IMR-90 (cell line): Measurements from ENCODE around the gene CDH13. TPM values are rescaled to one million over a fixed set of nuclear protein-coding genes. Genes with fewer than 3 reads are reported as not detected.

Source experiments
- ATAC-seq: fragments of 200-7000 bp; cut with Tn5 transposase; 2 replicates; pipeline ENCODE4 v1.9.1; 2020; ENCODE audit warnings: low read depth, mild to moderate bottlenecking, moderate library complexity
- BruUV-seq: library from RNA; stranded (reverse); fragments of 400-500 nt; replicated peaks from 2 replicates; lab custom pipeline; 2021; lab: Mats Ljungman, UMichigan
- CTCF ChIA-PET: fragments of 300-600 bp; formaldehyde crosslinking; extraction: SDS; loops from one replicate; lab custom pipeline; 2021; ENCODE audit warnings: antibody characterized with exemption; lab: Yijun Ruan, JAX
- POLR2A ChIA-PET: fragments of 300-600 bp; sonication (Branson Sonifier 250); formaldehyde crosslinking; loops from one replicate; lab custom pipeline; 2022; ENCODE audit warnings: antibody characterized with exemption; ENCODE audit not compliant: unreplicated experiment; lab: Charles Lee
- DNase-seq: peaks from one replicate; pipeline ENCODE4 v3.0.0; 2013
- H2AFZ ChIP-seq: replicated peaks from 2 replicates; pipeline ENCODE3; 2013; ENCODE audit warnings: low read length, mild to moderate bottlenecking; ENCODE audit not compliant: poor library complexity
- H2AK5ac ChIP-seq: 2 replicates; pipeline ENCODE4 v1.6.1; 2013; ENCODE audit warnings: low read depth, low read length, inconsistent platforms
- H2AK9ac ChIP-seq: replicated peaks from 2 replicates; pipeline ENCODE3; 2013; ENCODE audit warnings: mild to moderate bottlenecking, low read depth, low read length, moderate library complexity; ENCODE audit not compliant: poor library complexity
- H2BK120ac ChIP-seq: 2 replicates; pipeline ENCODE4 v1.6.1; 2013; ENCODE audit warnings: low read depth, low read length, inconsistent platforms
- H2BK15ac ChIP-seq: 3 replicates; pipeline ENCODE4 v1.6.1; 2013; ENCODE audit warnings: low read depth, low read length, inconsistent platforms
- H2BK20ac ChIP-seq: 2 replicates; pipeline ENCODE4 v1.6.1; 2013; ENCODE audit warnings: low read depth, mild to moderate bottlenecking, inconsistent platforms, low read length, moderate library complexity
- H2BK5ac ChIP-seq: 2 replicates; pipeline ENCODE4 v1.6.1; 2013; ENCODE audit warnings: mild to moderate bottlenecking, low read depth, low read length, inconsistent platforms; ENCODE audit not compliant: poor library complexity, severe bottlenecking
- H3K14ac ChIP-seq: replicated peaks from 2 replicates; pipeline ENCODE4 v1.6.1; 2013; ENCODE audit warnings: low read depth, low read length, inconsistent platforms
- H3K18ac ChIP-seq: 2 replicates; pipeline ENCODE4 v1.6.1; 2013; ENCODE audit warnings: low read depth, low read length, control low read depth
- H3K23ac ChIP-seq: 2 replicates; pipeline ENCODE4 v1.6.1; 2013; ENCODE audit warnings: low read depth, low read length, inconsistent platforms
- H3K27ac ChIP-seq: 2 replicates; pipeline ENCODE4 v1.5.1; 2013; ENCODE audit warnings: mild to moderate bottlenecking, control low read depth, low read length; ENCODE audit not compliant: insufficient read depth
- H3K27me3 ChIP-seq: 2 replicates; pipeline ENCODE4 v1.6.1; 2013; ENCODE audit warnings: low read length; ENCODE audit not compliant: control insufficient read depth, insufficient read depth
- H3K36me3 ChIP-seq: 2 replicates; pipeline ENCODE4 v1.6.1; 2013; ENCODE audit warnings: low read length, mixed read lengths; ENCODE audit not compliant: control insufficient read depth, insufficient read depth
- H3K4ac ChIP-seq: 2 replicates; pipeline ENCODE4 v1.6.1; 2013; ENCODE audit warnings: low read depth, low read length, inconsistent platforms
- H3K4me1 ChIP-seq: 2 replicates; pipeline ENCODE4 v1.6.1; 2013; ENCODE audit warnings: low read length, mixed read lengths; ENCODE audit not compliant: control insufficient read depth, insufficient read depth
- H3K4me2 ChIP-seq: 2 replicates; pipeline ENCODE4 v1.6.1; 2013; ENCODE audit warnings: low read depth, mild to moderate bottlenecking, control low read depth, low read length, moderate library complexity
- H3K4me3 ChIP-seq: 2 replicates; pipeline ENCODE4 v1.5.1; 2013; ENCODE audit warnings: low read depth, mild to moderate bottlenecking, control low read depth, low read length, moderate library complexity; ENCODE audit not compliant: insufficient read depth
- H3K56ac ChIP-seq: 2 replicates; pipeline ENCODE4 v1.6.1; 2013; ENCODE audit warnings: low read length, inconsistent platforms; ENCODE audit not compliant: insufficient read depth; ENCODE audit errors: extremely low read depth
- H3K79me1 ChIP-seq, 2 experiments: 2 replicates each; pipeline ENCODE4 v1.6.1; 2013; ENCODE audit warnings: low read length in 2 of 2, inconsistent platforms in 1 of 2, low read depth in 1 of 2
- H3K9ac ChIP-seq: 2 replicates; pipeline ENCODE4 v1.6.1; 2013; ENCODE audit warnings: low read depth, low read length, control low read depth
- H3K9me1 ChIP-seq: 2 replicates; pipeline ENCODE4 v1.6.1; 2013; ENCODE audit warnings: low read length, inconsistent platforms; ENCODE audit not compliant: insufficient read depth
- H3K9me3 ChIP-seq: 2 replicates; pipeline ENCODE4 v1.6.1; 2013; ENCODE audit warnings: low read length; ENCODE audit not compliant: control insufficient read depth, insufficient read depth
- H4K20me1 ChIP-seq: 2 replicates; pipeline ENCODE4 v1.6.1; 2013; ENCODE audit warnings: low read length, inconsistent platforms; ENCODE audit not compliant: insufficient read depth
- H4K5ac ChIP-seq: 2 replicates; pipeline ENCODE4 v1.6.1; 2013; ENCODE audit warnings: mild to moderate bottlenecking, low read depth, low read length, control low read depth
- H4K8ac ChIP-seq, 2 experiments: 2 replicates each; pipeline ENCODE4 v1.6.1; 2013; ENCODE audit warnings: low read depth in 2 of 2, low read length in 2 of 2, control low read depth in 1 of 2, inconsistent platforms in 1 of 2
- H4K91ac ChIP-seq: 2 replicates; pipeline ENCODE4 v1.6.1; 2013; ENCODE audit warnings: low read depth, low read length, inconsistent platforms; ENCODE audit not compliant: insufficient read depth
- BHLHE40 ChIP-seq: fragments of 150-350 bp; IDR thresholded peaks from 2 replicates; pipeline ENCODE4 v1.6.1; 2016; ENCODE audit warnings: mild to moderate bottlenecking, low read depth, low read length
- CEBPB ChIP-seq: IDR thresholded peaks from 2 replicates; pipeline ENCODE4 v1.6.1; 2012; ENCODE audit warnings: low read depth, low read length, improper control_type of control experiment
- CTCF ChIP-seq: conservative IDR thresholded peaks from 2 replicates; pipeline ENCODE4 v1.5.1; 2012; ENCODE audit warnings: mild to moderate bottlenecking, low read depth, low read length, improper control_type of control experiment
- ELK1 ChIP-seq: fragments of 150-350 bp; IDR thresholded peaks from 2 replicates; pipeline ENCODE4 v1.6.1; 2016; ENCODE audit warnings: low read depth, mild to moderate bottlenecking, low read length, moderate library complexity, borderline replicate concordance
- FOS ChIP-seq: fragments of 150-350 bp; IDR thresholded peaks from 2 replicates; pipeline ENCODE4 v1.6.1; 2016; ENCODE audit warnings: low read depth, low read length
- MAFK ChIP-seq: IDR thresholded peaks from 2 replicates; pipeline ENCODE4 v1.6.1; 2012; ENCODE audit warnings: low read depth, low read length, improper control_type of control experiment
- MAZ ChIP-seq: IDR thresholded peaks from 2 replicates; pipeline ENCODE4 v1.6.1; 2012; ENCODE audit warnings: low read depth, mild to moderate bottlenecking, low read length, improper control_type of control experiment, moderate library complexity, borderline replicate concordance
- MXI1 ChIP-seq: IDR thresholded peaks from 2 replicates; pipeline ENCODE4 v1.6.1; 2012; ENCODE audit warnings: low read depth, mild to moderate bottlenecking, low read length, moderate library complexity, borderline replicate concordance
- NFE2L2 ChIP-seq: fragments of 150-350 bp; IDR thresholded peaks from 2 replicates; pipeline ENCODE4 v1.6.1; 2016; ENCODE audit warnings: low read depth, mild to moderate bottlenecking, low read length
- POLR2A ChIP-seq: IDR thresholded peaks from 2 replicates; pipeline ENCODE4 v1.6.1; 2012; ENCODE audit warnings: mild to moderate bottlenecking, low read depth, low read length
- RAD21 ChIP-seq: IDR thresholded peaks from 2 replicates; pipeline ENCODE4 v1.6.1; 2012; ENCODE audit warnings: low read length, improper control_type of control experiment
- RCOR1 ChIP-seq: IDR thresholded peaks from 2 replicates; pipeline ENCODE4 v1.6.1; 2012; ENCODE audit warnings: mild to moderate bottlenecking, low read length, improper control_type of control experiment; ENCODE audit not compliant: insufficient replicate concordance
- RFX5 ChIP-seq: IDR thresholded peaks from 2 replicates; pipeline ENCODE4 v1.8.0; 2012; ENCODE audit warnings: low read depth, mild to moderate bottlenecking, low read length, moderate library complexity
- SMC3 ChIP-seq: fragments of 150-350 bp; IDR thresholded peaks from 2 replicates; pipeline ENCODE4 v1.6.1; 2016; ENCODE audit warnings: low read depth, mild to moderate bottlenecking, antibody characterized with exemption, low read length, moderate library complexity
- WGBS, 2 experiments: methylation state at CpG; one replicate each; pipeline versions ENCODE4 v1.1.5 to v1.1.7; 2013; ENCODE audit warnings: missing lambda C conversion rate in 2 of 2; ENCODE audit not compliant: insufficient read length in 1 of 2; ENCODE audit errors: extremely low coverage in 2 of 2; 5-methylcytosine and 5-hydroxymethylcytosine counted together
- dilution Hi-C: fragments of 300-500 bp; cut with HindIII; formaldehyde crosslinking; loops from one replicate; pipeline ENCODE4 v1.14.3; 2018; ENCODE audit warnings: low sequenced_read_pairs; ENCODE audit not compliant: unreplicated experiment
- in situ Hi-C: fragments of 300-500 bp; cut with MboI; formaldehyde crosslinking; loops from 3 replicates; pipeline ENCODE4 v1.14.3; 2019; ENCODE audit warnings: low sequenced_read_pairs, inconsistent platforms, mixed read lengths
- intact Hi-C: fragments of 100-400 bp; cut with micrococcal nuclease; formaldehyde crosslinking; loops from 2 replicates; pipeline ENCODE4 v1.10.0; 2022
- polyA plus RNA-seq, 3 experiments: library from polyadenylated mRNA; depleted of rRNA; stranded (reverse); fragments of >200 nt; gene quantifications; 2 replicates each; pipeline ENCODE4 v1.2.3, GENCODE V29; 2012; ENCODE audit warnings: low replicate concordance in 1 of 3
- total RNA-seq: library from RNA; depleted of rRNA; stranded (reverse); fragments of >200 nt; gene quantifications from 2 replicates; pipeline ENCODE4 v1.2.3, GENCODE V29; 2012

CDH13 gene
- total and polyA plus RNA-seq, 2 of the 4 experiments (the other 2 are of a cell fraction): 61.6 to 74.7 TPM

- Histone ChIP-seq H2BK120ac (no peak overlapping the region), H4K20me1 (no peaks in the 10 kb centered on the region), H3K56ac (no peak overlapping the region), H3K27me3 (no peaks in the 10 kb centered on the region; the same call in 1 of the 2 replicates), H2AK5ac (no peak overlapping the region), H3K79me1 (no peaks in the 10 kb centered on the region), H3K4me1 (no peaks in the 10 kb centered on the region; the same call in 1 of the 2 replicates), H2BK5ac (no peak overlapping the region), H3K9ac (no peak overlapping the region), H2AFZ (no peak overlapping the region), H4K8ac (no peak overlapping the region), H3K4ac (no peak overlapping the region), H3K14ac (no peak overlapping the region), H3K9me3 (no peaks in the 10 kb centered on the region), H3K18ac (no peak overlapping the region), H3K4me3 (no peak overlapping the region), H3K23ac (no peak overlapping the region), H3K27ac (no peak overlapping the region), H3K9me1 (no peaks in the 10 kb centered on the region), H4K91ac (no peak overlapping the region), H2BK15ac (no peak overlapping the region), H4K5ac (no peak overlapping the region), H2BK20ac (no peak overlapping the region), H3K4me2 (no peak overlapping the region), H2AK9ac (no peak overlapping the region), H3K36me3 (no peaks in the 10 kb centered on the region)
- dilution Hi-C loops (no loop called here), in situ Hi-C loops (no loop called here), intact Hi-C loops (no loop called here)
- CTCF ChIA-PET: no interaction called here
- TF ChIP-seq ELK1: no peak
- no peak for TF ChIP-seq BHLHE40
- TF ChIP-seq RCOR1: no peak
- no peak for TF ChIP-seq FOS
- TF ChIP-seq RFX5: no peak
- TF ChIP-seq SMC3: no peak
- TF ChIP-seq POLR2A: no peak
- no peak for TF ChIP-seq MXI1
- TF ChIP-seq CTCF: no peak
- no peak for TF ChIP-seq MAZ
- TF ChIP-seq RAD21: no peak
- no peak for TF ChIP-seq CEBPB
- no peak for TF ChIP-seq MAFK
- no peak for TF ChIP-seq NFE2L2
- DNase-seq (no peak), ATAC-seq (no peak)
- POLR2A ChIA-PET: interaction anchor here (0.6 kb wide), 1 partner anchor 744 kb away, joined by 5 read pairs; no protein-coding TSS in a partner anchor
- 48% methylated on average over 2 of the region's 12 CpGs; no CpG with 5 or more reads in 1 of the 2 experiments for WGBS, 2 experiments
- no TSS peak for BruUV-seq
Observed at GRCh38 chr16:82584553-82585152, 42.1 kb upstream of the CDH13 start.
